H9 (cell line): ENCODE measurements around the gene AMOTL1. TPM values are rescaled to one million over a fixed set of nuclear protein-coding genes. Genes with fewer than 3 reads are reported as not detected.

ENCODE experiments used
- DNase-seq: peaks from one replicate; pipeline ENCODE4 v3.0.0-alpha.2; 2017
- H2AFZ ChIP-seq: one replicate; pipeline ENCODE4 v1.6.1; 2013; ENCODE audit warnings: mild to moderate bottlenecking, low read length, control low read depth, moderate library complexity
- H2AK5ac ChIP-seq: 2 replicates; pipeline ENCODE4 v1.6.1; 2013; ENCODE audit warnings: low read length, control low read depth, mixed read lengths; ENCODE audit not compliant: insufficient read length
- H2BK120ac ChIP-seq: one replicate; pipeline ENCODE4 v1.6.1; 2013; ENCODE audit warnings: low read depth, mild to moderate bottlenecking, low read length, control low read depth, inconsistent platforms; ENCODE audit not compliant: poor library complexity, severe bottlenecking
- H2BK12ac ChIP-seq: 2 replicates; pipeline ENCODE4 v1.6.1; 2013; ENCODE audit warnings: low read length, control low read depth, mixed read lengths, low read depth; ENCODE audit not compliant: insufficient read length
- H2BK15ac ChIP-seq: 2 replicates; pipeline ENCODE4 v1.6.1; 2013; ENCODE audit warnings: low read depth, low read length, control low read depth
- H2BK20ac ChIP-seq: one replicate; pipeline ENCODE4 v1.6.1; 2013; ENCODE audit warnings: low read depth, mild to moderate bottlenecking, low read length, control low read depth, inconsistent platforms; ENCODE audit not compliant: poor library complexity, severe bottlenecking
- H2BK5ac ChIP-seq: 2 replicates; pipeline ENCODE4 v1.6.1; 2013; ENCODE audit warnings: low read length, control low read depth, mixed read lengths; ENCODE audit not compliant: insufficient read length
- H3K14ac ChIP-seq: 2 replicates; pipeline ENCODE4 v1.6.1; 2013; ENCODE audit warnings: low read length, control low read depth; ENCODE audit not compliant: insufficient read depth
- H3K18ac ChIP-seq: 2 replicates; pipeline ENCODE4 v1.6.1; 2013; ENCODE audit warnings: low read depth, mild to moderate bottlenecking, mixed read lengths, low read length, control low read depth; ENCODE audit not compliant: insufficient read length
- H3K23ac ChIP-seq: 2 replicates; pipeline ENCODE4 v1.6.1; 2013; ENCODE audit warnings: low read length, control low read depth, mixed read lengths, low read depth; ENCODE audit not compliant: insufficient read length
- H3K23me2 ChIP-seq: 2 replicates; pipeline ENCODE4 v1.6.1; 2013; ENCODE audit warnings: low read depth, mild to moderate bottlenecking, mixed read lengths, low read length, control low read depth; ENCODE audit not compliant: insufficient read length, poor library complexity, severe bottlenecking
- H3K27ac ChIP-seq: 2 replicates; pipeline ENCODE4 v1.5.1; 2013; ENCODE audit warnings: low read length, control low read depth, mixed read lengths, low read depth; ENCODE audit not compliant: insufficient read length
- H3K27me3 ChIP-seq: 2 replicates; pipeline ENCODE4 v1.6.1; 2013; ENCODE audit warnings: low read length, control low read depth, inconsistent platforms; ENCODE audit not compliant: insufficient read depth
- H3K4ac ChIP-seq: 2 replicates; pipeline ENCODE4 v1.6.1; 2013; ENCODE audit warnings: low read depth, mild to moderate bottlenecking, control low read depth, inconsistent platforms, low read length, moderate library complexity
- H3K4me1 ChIP-seq: 2 replicates; pipeline ENCODE4 v1.6.1; 2013; ENCODE audit warnings: low read length, control low read depth, inconsistent platforms; ENCODE audit not compliant: insufficient read depth
- H3K4me2 ChIP-seq: 2 replicates; pipeline ENCODE4 v1.6.1; 2013; ENCODE audit warnings: low read length, control low read depth, mixed read lengths; ENCODE audit not compliant: insufficient read length, insufficient read depth
- H3K56ac ChIP-seq: 2 replicates; pipeline ENCODE4 v1.6.1; 2013; ENCODE audit warnings: low read depth, mild to moderate bottlenecking, mixed read lengths, low read length, control low read depth; ENCODE audit not compliant: insufficient read length
- H3K79me1 ChIP-seq: 2 replicates; pipeline ENCODE4 v1.6.1; 2013; ENCODE audit warnings: low read depth, mild to moderate bottlenecking, moderate library complexity, low read length, control low read depth, inconsistent platforms; ENCODE audit not compliant: insufficient read depth, poor library complexity, severe bottlenecking
- H3K79me2 ChIP-seq: 2 replicates; pipeline ENCODE4 v1.6.1; 2013; ENCODE audit warnings: low read length, control low read depth, inconsistent platforms; ENCODE audit not compliant: insufficient read depth
- H3K9ac ChIP-seq: 2 replicates; pipeline ENCODE4 v1.6.1; 2013; ENCODE audit warnings: low read length, control low read depth, mixed read lengths; ENCODE audit not compliant: insufficient read length; ENCODE audit errors: extremely low read depth
- H3K9me3 ChIP-seq: one replicate; pipeline ENCODE4 v1.6.1; 2013; ENCODE audit warnings: low read depth, low read length, inconsistent platforms; ENCODE audit not compliant: control insufficient read depth
- H3T11ph ChIP-seq: one replicate; pipeline ENCODE4 v1.6.1; 2013; ENCODE audit warnings: mild to moderate bottlenecking, low read length, control low read depth, inconsistent platforms
- H4K20me1 ChIP-seq: one replicate; pipeline ENCODE4 v1.6.1; 2013; ENCODE audit not compliant: control insufficient read depth, insufficient read length, insufficient read depth
- H4K5ac ChIP-seq: 2 replicates; pipeline ENCODE4 v1.6.1; 2013; ENCODE audit warnings: low read depth, mild to moderate bottlenecking, mixed read lengths, low read length, control low read depth; ENCODE audit not compliant: insufficient read length
- H4K8ac ChIP-seq: replicated peaks from 2 replicates; pipeline ENCODE4 v1.6.1; 2013; ENCODE audit warnings: low read length, control low read depth, mixed read lengths, low read depth; ENCODE audit not compliant: insufficient read length
- H4K91ac ChIP-seq: 2 replicates; pipeline ENCODE4 v1.6.1; 2013; ENCODE audit warnings: low read depth, mild to moderate bottlenecking, moderate library complexity, mixed read lengths, low read length, control low read depth; ENCODE audit not compliant: insufficient read length
- H3K27ac Mint-ChIP-seq, 3 experiments: 2 replicates in 2 of 3; 3 replicates in 1 of 3; pipeline ENCODE4 v1.8.0; 2020 to 2021; ENCODE audit warnings: mixed read lengths in 3 of 3, mild to moderate bottlenecking in 1 of 3, moderate library complexity in 1 of 3
- H3K27me3 Mint-ChIP-seq: 2 replicates; pipeline ENCODE4 v1.8.0; 2021; ENCODE audit warnings: low read depth, mild to moderate bottlenecking, moderate library complexity, mixed read lengths
- H3K36me3 Mint-ChIP-seq, 3 experiments: 2 replicates in 2 of 3; 3 replicates in 1 of 3; pipeline ENCODE4 v1.8.0; 2020 to 2021; ENCODE audit warnings: low read depth in 3 of 3, mixed read lengths in 3 of 3; ENCODE audit not compliant: insufficient read depth in 1 of 3
- H3K4me1 Mint-ChIP-seq, 2 experiments: 2 replicates each; pipeline ENCODE4 v1.8.0; 2020; ENCODE audit warnings: mixed read lengths in 2 of 2
- H3K4me3 Mint-ChIP-seq, 2 experiments: 2 replicates in 1 of 2; 3 replicates in 1 of 2; pipeline ENCODE4 v1.8.0; 2020 to 2021; ENCODE audit warnings: mild to moderate bottlenecking in 2 of 2, mixed read lengths in 2 of 2, moderate library complexity in 1 of 2
- H3K9me3 Mint-ChIP-seq, 2 experiments: 2 replicates in 1 of 2; 3 replicates in 1 of 2; pipeline ENCODE4 v1.8.0; 2020; ENCODE audit warnings: mild to moderate bottlenecking in 2 of 2, mixed read lengths in 2 of 2, moderate library complexity in 1 of 2
- WGBS: extraction: QIAGEN DNeasy Blood & Tissue Kit; methylation state at CpG from one replicate; pipeline ENCODE4 v1.1.7; 2013; ENCODE audit warnings: missing lambda C conversion rate, low lambda C conversion rate, mixed read lengths; ENCODE audit not compliant: insufficient read length; ENCODE audit errors: extremely low coverage; 5-methylcytosine and 5-hydroxymethylcytosine counted together
- total RNA-seq: library from RNA; stranded (reverse); gene quantifications from 2 replicates; pipeline ENCODE4 v1.2.1, GENCODE V29; 2021
- TF ChIP-seq, protein P1 (sequence below): fragments of 200-600 bp; sonication (generic); conservative IDR thresholded peaks from 3 replicates; pipeline ENCODE4 v1.8.0; 2021; ENCODE audit warnings: antibody characterized with exemption, mild to moderate bottlenecking

Gene AMOTL1
- total RNA-seq, 1 experiment from 2014 or later = 18.5 TPM

DNA sequence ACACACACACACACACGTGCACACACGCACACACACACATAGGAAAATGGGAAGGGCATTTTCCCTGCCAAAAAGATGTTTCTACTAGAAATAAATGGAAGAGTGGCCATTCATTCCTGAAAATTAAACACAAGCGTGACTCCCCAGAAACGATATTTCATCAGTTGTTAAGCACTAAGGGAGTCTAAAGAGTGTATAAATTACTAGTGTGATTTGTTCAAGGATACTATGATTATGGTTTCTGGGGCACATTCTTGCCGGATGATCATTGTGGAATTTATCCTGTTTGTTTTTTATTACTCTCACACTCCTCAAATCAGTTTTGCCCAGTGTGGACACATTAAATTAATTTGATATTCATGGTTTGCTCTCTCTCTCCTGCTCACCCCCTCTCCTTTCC is 16.4 kb upstream of the AMOTL1 start:
- Mint-ChIP-seq H3K27ac (no peak overlapping the region; a peak in 1 of 7 replicates), H3K4me3 (no peak overlapping the region)

More for the DNA sequence above, 16.4 kb upstream of the AMOTL1 start:
- Histone ChIP-seq H3K9me3 (no peaks in the 10 kb centered on the region), H2AFZ (no peak overlapping the region), H4K20me1 (no peaks in the 10 kb centered on the region), H3K79me2 (no peaks in the 10 kb centered on the region), H3K23me2 (no peaks in the 10 kb centered on the region), H3K79me1 (no peaks in the 10 kb centered on the region), H2BK5ac (no peak overlapping the region), H3K4me1 (0 out of 2 replicates have a peak, but pooled peaks cover 2% of the 10 kb centered on the region), H3K14ac (no peak overlapping the region), H3K18ac (no peak overlapping the region), H4K91ac (no peak overlapping the region), H3T11ph (no peak overlapping the region), H2AK5ac (no peak overlapping the region), H2BK12ac (no peak overlapping the region), H4K8ac (no peak overlapping the region), H3K56ac (no peak overlapping the region), H3K4ac (no peak overlapping the region), H3K23ac (no peak overlapping the region), H2BK120ac (no peak overlapping the region), H3K27me3 (no peaks in the 10 kb centered on the region), H2BK20ac (no peak overlapping the region), H4K5ac (no peak overlapping the region), H2BK15ac (no peak overlapping the region), H3K4me2 (no peak overlapping the region), H3K27ac (no peak overlapping the region), H3K9ac (no peak overlapping the region)
- Mint-ChIP-seq H3K27me3 (no peaks in the 10 kb centered on the region; the same call in none of the 2 replicates), H3K4me1 (peaks cover 0 to 24% of the 10 kb centered on the region in 2 experiments; a peak in 2 of 4 replicates), H3K36me3 (no peaks in the 10 kb centered on the region), H3K9me3 (no peaks in the 10 kb centered on the region)
- DNase-seq = no peak
- no CpG with 5 or more reads among the region's 5 CpGs for WGBS
- TF ChIP-seq, protein P1, sequence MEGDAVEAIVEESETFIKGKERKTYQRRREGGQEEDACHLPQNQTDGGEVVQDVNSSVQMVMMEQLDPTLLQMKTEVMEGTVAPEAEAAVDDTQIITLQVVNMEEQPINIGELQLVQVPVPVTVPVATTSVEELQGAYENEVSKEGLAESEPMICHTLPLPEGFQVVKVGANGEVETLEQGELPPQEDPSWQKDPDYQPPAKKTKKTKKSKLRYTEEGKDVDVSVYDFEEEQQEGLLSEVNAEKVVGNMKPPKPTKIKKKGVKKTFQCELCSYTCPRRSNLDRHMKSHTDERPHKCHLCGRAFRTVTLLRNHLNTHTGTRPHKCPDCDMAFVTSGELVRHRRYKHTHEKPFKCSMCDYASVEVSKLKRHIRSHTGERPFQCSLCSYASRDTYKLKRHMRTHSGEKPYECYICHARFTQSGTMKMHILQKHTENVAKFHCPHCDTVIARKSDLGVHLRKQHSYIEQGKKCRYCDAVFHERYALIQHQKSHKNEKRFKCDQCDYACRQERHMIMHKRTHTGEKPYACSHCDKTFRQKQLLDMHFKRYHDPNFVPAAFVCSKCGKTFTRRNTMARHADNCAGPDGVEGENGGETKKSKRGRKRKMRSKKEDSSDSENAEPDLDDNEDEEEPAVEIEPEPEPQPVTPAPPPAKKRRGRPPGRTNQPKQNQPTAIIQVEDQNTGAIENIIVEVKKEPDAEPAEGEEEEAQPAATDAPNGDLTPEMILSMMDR = no peak
